ENCODE results near the gene HSH2D.

The HSH2D gene

GRCh38 chr19:16127080-16127479 is 16.4 kb upstream of the HSH2D start:
- DNase-seq (ENCODE audit: low spot score in 2 of 2) (no peak), ATAC-seq (replicated peaks; ENCODE audit: extremely low read depth, poor library complexity, severe bottlenecking) (no peak)
- H3K27me3 Mint-ChIP-seq: no peaks in the 10 kb centered on the region
- peaks cover 66% of the 10 kb centered on the region for H3K36me3 Mint-ChIP-seq (ENCODE audit: insufficient read depth)
- no peaks in the 10 kb centered on the region for H3K4me1 Mint-ChIP-seq
- peak overlapping the region; percentile 44 for H3K27ac Mint-ChIP-seq (ENCODE audit: low read depth)
- H3K4me3 Mint-ChIP-seq: no peak overlapping the region
- H3K9me3 Mint-ChIP-seq: no peaks in the 10 kb centered on the region

GRCh38 chr19:16127776-16128371 is 15.6 kb upstream of the HSH2D start:
- DNase-seq (ENCODE audit: low spot score in 2 of 2) (no peak), ATAC-seq (replicated peaks; ENCODE audit: extremely low read depth, poor library complexity, severe bottlenecking) (no peak)
- H3K9me3 Mint-ChIP-seq: no peaks in the 10 kb centered on the region
- no peak overlapping the region for H3K27ac Mint-ChIP-seq (ENCODE audit: low read depth)
- peaks cover 67% of the 10 kb centered on the region for H3K36me3 Mint-ChIP-seq (ENCODE audit: insufficient read depth)
- H3K27me3 Mint-ChIP-seq: no peaks in the 10 kb centered on the region
- H3K4me1 Mint-ChIP-seq: no peaks in the 10 kb centered on the region
- no peak overlapping the region for H3K4me3 Mint-ChIP-seq

- no peak for ATAC-seq (replicated peaks; ENCODE audit: extremely low read depth, poor library complexity, severe bottlenecking)
- no peaks in the 10 kb centered on the region for H3K27me3 Mint-ChIP-seq
- H3K4me1 Mint-ChIP-seq: peaks cover 9% of the 10 kb centered on the region
- peaks cover 57% of the 10 kb centered on the region for H3K36me3 Mint-ChIP-seq (ENCODE audit: insufficient read depth)
- no peaks in the 10 kb centered on the region for H3K9me3 Mint-ChIP-seq
- no peak overlapping the region for H3K27ac Mint-ChIP-seq (ENCODE audit: low read depth)
- no peak for DNase-seq (ENCODE audit: low spot score in 2 of 2)
- no peak overlapping the region for H3K4me3 Mint-ChIP-seq
These were observed 11.8 kb upstream of the HSH2D start for GRCh38 chr19:16131648-16132047.

- peaks cover 16% of the 10 kb centered on the region for H3K4me1 Mint-ChIP-seq
- no peaks in the 10 kb centered on the region for H3K27me3 Mint-ChIP-seq
- DNase-seq (ENCODE audit: low spot score in 2 of 2): no peak
- H3K4me3 Mint-ChIP-seq: no peak overlapping the region
- ATAC-seq (replicated peaks; ENCODE audit: extremely low read depth, poor library complexity, severe bottlenecking): no peak
- H3K36me3 Mint-ChIP-seq (ENCODE audit: insufficient read depth): peaks cover 43% of the 10 kb centered on the region
- no peaks in the 10 kb centered on the region for H3K9me3 Mint-ChIP-seq
- H3K27ac Mint-ChIP-seq (ENCODE audit: low read depth): no peak overlapping the region
These were observed 9.7 kb upstream of the HSH2D start for GRCh38 chr19:16133818-16134217.

GRCh38 chr19:16134510-16134909 is 9.0 kb upstream of the HSH2D start:
- Mint-ChIP-seq H3K27me3 (no peaks in the 10 kb centered on the region), H3K4me1 (peaks cover 17% of the 10 kb centered on the region), H3K9me3 (no peaks in the 10 kb centered on the region), H3K27ac (ENCODE audit: low read depth) (no peak overlapping the region), H3K36me3 (ENCODE audit: insufficient read depth) (peaks cover 39% of the 10 kb centered on the region), H3K4me3 (no peak overlapping the region)
- DNase-seq (ENCODE audit: low spot score in 2 of 2): no peak
- no peak for ATAC-seq (replicated peaks; ENCODE audit: extremely low read depth, poor library complexity, severe bottlenecking)

GRCh38 chr19:16135430-16136127 is 7.9 kb upstream of the HSH2D start:
- no peaks in the 10 kb centered on the region for H3K27me3 Mint-ChIP-seq
- H3K36me3 Mint-ChIP-seq (ENCODE audit: insufficient read depth): peaks cover 31% of the 10 kb centered on the region
- peaks cover 25% of the 10 kb centered on the region for H3K4me1 Mint-ChIP-seq
- H3K4me3 Mint-ChIP-seq: no peak overlapping the region
- ATAC-seq (replicated peaks; ENCODE audit: extremely low read depth, poor library complexity, severe bottlenecking): no peak
- no peaks in the 10 kb centered on the region for H3K9me3 Mint-ChIP-seq
- H3K27ac Mint-ChIP-seq (ENCODE audit: low read depth): no peak overlapping the region
- no peak for DNase-seq (ENCODE audit: low spot score in 2 of 2)

- ATAC-seq (replicated peaks; ENCODE audit: extremely low read depth, poor library complexity, severe bottlenecking) (peak; percentile 53), DNase-seq (ENCODE audit: low spot score in 2 of 2) (no peak)
- peaks cover 33% of the 10 kb centered on the region for H3K4me1 Mint-ChIP-seq
- H3K27me3 Mint-ChIP-seq: no peaks in the 10 kb centered on the region
- no peak overlapping the region for H3K27ac Mint-ChIP-seq (ENCODE audit: low read depth)
- peaks cover 25% of the 10 kb centered on the region for H3K36me3 Mint-ChIP-seq (ENCODE audit: insufficient read depth)
- no peaks in the 10 kb centered on the region for H3K9me3 Mint-ChIP-seq
- no peak overlapping the region for H3K4me3 Mint-ChIP-seq
These were observed 7.1 kb upstream of the HSH2D start for GRCh38 chr19:16136185-16136999.

GRCh38 chr19:16139752-16140151 is 3.7 kb upstream of the HSH2D start:
- no peaks in the 10 kb centered on the region for H3K27me3 Mint-ChIP-seq
- ATAC-seq (replicated peaks; ENCODE audit: extremely low read depth, poor library complexity, severe bottlenecking) (no peak), DNase-seq (ENCODE audit: low spot score in 2 of 2) (no peak)
- peak overlapping the region; percentile 49 for H3K27ac Mint-ChIP-seq (ENCODE audit: low read depth)
- H3K9me3 Mint-ChIP-seq: no peaks in the 10 kb centered on the region
- H3K4me1 Mint-ChIP-seq: peaks cover 55% of the 10 kb centered on the region
- H3K4me3 Mint-ChIP-seq: peak overlapping the region; percentile 16
- peaks cover 8% of the 10 kb centered on the region for H3K36me3 Mint-ChIP-seq (ENCODE audit: insufficient read depth)

- Mint-ChIP-seq H3K27me3 (no peaks in the 10 kb centered on the region), H3K36me3 (ENCODE audit: insufficient read depth) (peaks cover 6% of the 10 kb centered on the region), H3K4me3 (peak overlapping the region; percentile 55), H3K9me3 (no peaks in the 10 kb centered on the region), H3K27ac (ENCODE audit: low read depth) (peak overlapping the region; percentile 88), H3K4me1 (peaks cover 49% of the 10 kb centered on the region)
- DNase-seq (ENCODE audit: low spot score in 2 of 2) (no peak), ATAC-seq (replicated peaks; ENCODE audit: extremely low read depth, poor library complexity, severe bottlenecking) (no peak)
These were observed 2.4 kb upstream of the HSH2D start for GRCh38 chr19:16141043-16141442.

GRCh38 chr19:16142032-16142580 is 1.4 kb upstream of the HSH2D start:
- Mint-ChIP-seq H3K27me3 (no peaks in the 10 kb centered on the region), H3K36me3 (ENCODE audit: insufficient read depth) (peaks cover 7% of the 10 kb centered on the region), H3K27ac (ENCODE audit: low read depth) (no peak overlapping the region), H3K9me3 (no peaks in the 10 kb centered on the region), H3K4me1 (peaks cover 45% of the 10 kb centered on the region), H3K4me3 (no peak overlapping the region)
- no peak for ATAC-seq (replicated peaks; ENCODE audit: extremely low read depth, poor library complexity, severe bottlenecking)
- DNase-seq (ENCODE audit: low spot score in 2 of 2): no peak

- no peaks in the 10 kb centered on the region for H3K27me3 Mint-ChIP-seq
- H3K27ac Mint-ChIP-seq (ENCODE audit: low read depth): peak overlapping the region; percentile 99
- peaks cover 20% of the 10 kb centered on the region for H3K36me3 Mint-ChIP-seq (ENCODE audit: insufficient read depth)
- DNase-seq (ENCODE audit: low spot score in 2 of 2) (no peak), ATAC-seq (replicated peaks; ENCODE audit: extremely low read depth, poor library complexity, severe bottlenecking) (no peak)
- H3K4me3 Mint-ChIP-seq: peak overlapping the region; percentile 98
- no peaks in the 10 kb centered on the region for H3K9me3 Mint-ChIP-seq
- H3K4me1 Mint-ChIP-seq: peaks cover 43% of the 10 kb centered on the region
These were observed 714 bp downstream of the HSH2D start for GRCh38 chr19:16144216-16144581.

- ATAC-seq (replicated peaks; ENCODE audit: extremely low read depth, poor library complexity, severe bottlenecking) (no peak), DNase-seq (ENCODE audit: low spot score in 2 of 2) (no peak)
- Mint-ChIP-seq H3K27ac (ENCODE audit: low read depth) (no peak overlapping the region), H3K36me3 (ENCODE audit: insufficient read depth) (peaks cover 34% of the 10 kb centered on the region), H3K9me3 (no peaks in the 10 kb centered on the region), H3K27me3 (no peaks in the 10 kb centered on the region), H3K4me1 (peaks cover 28% of the 10 kb centered on the region), H3K4me3 (no peak overlapping the region)
These were observed 2.6 kb downstream of the HSH2D start for GRCh38 chr19:16146112-16146511.

Measured in central memory CD8-positive, alpha-beta T cell (primary cell).